Subcutaneous adipose tissue (tissue), 4 donors: ENCODE measurements around the gene ATF4. TPM values are rescaled to one million over a fixed set of nuclear protein-coding genes. Genes with fewer than 3 reads are reported as not detected.

Experiments
- CTCF ChIP-seq: fragments of 450-650 bp; IDR thresholded peaks from one replicate; pipeline ENCODE4 v1.5.1; 2016; ENCODE audit warnings: low read depth, mild to moderate bottlenecking, control low read depth, antibody characterized with exemption, moderate library complexity
- total RNA-seq, 4 donors: library from RNA; depleted of rRNA; stranded (reverse); fragments of >200 nt; gene quantifications; one replicate each; pipeline ENCODE4 v1.1.0, GENCODE V29; 2016

The ATF4 gene
- total RNA-seq, 4 donors from 2014 or later = 333 to 430 (median 399) TPM

- no peak for TF ChIP-seq CTCF
Measured at GRCh38 chr22:39568278-39568981, 48.1 kb downstream of the ATF4 start.

- TF ChIP-seq CTCF = no peak
Measured at GRCh38 chr22:39569066-39569465, 48.7 kb downstream of the ATF4 start.

- no peak for TF ChIP-seq CTCF
Measured at GRCh38 chr22:39570226-39570625, 49.9 kb downstream of the ATF4 start.

- TF ChIP-seq CTCF = no peak
Measured at GRCh38 chr22:39570665-39571064, 50.3 kb downstream of the ATF4 start, which contains the start of gene CACNA1I. TSS of gene CACNA1I (plus strand) at chr22:39570753. CDS start at chr22:39570753, 0 bp downstream.

- no peak for TF ChIP-seq CTCF
Measured at GRCh38 chr22:39571538-39571937, 51.2 kb downstream of the ATF4 start.

Other genes with a start within 250 kb of the ATF4 start
- 1,000 to 10,000 TPM; 1,287 to 1,894 (median 1,495) TPM for gene RPL3, start 200.9 kb upstream of the ATF4 start, total RNA-seq
- 10 to 100 TPM in 1 of 4 donors, 1 to 10 TPM in 3; 2.6 to 15.3 (median 3.7) TPM for gene SYNGR1, start 170.6 kb upstream of the ATF4 start, total RNA-seq
- gene TAB1, start 120.8 kb upstream of the ATF4 start, total RNA-seq = 10 to 100 TPM; 11.7 to 28.6 (median 16.0) TPM
- 10 to 100 TPM in 2 of 4 donors, 1 to 10 TPM in 2; 6.5 to 13.4 (median 10.5) TPM for gene MGAT3, start 63.5 kb upstream of the ATF4 start, total RNA-seq
- 10 to 100 TPM; 18.9 to 31.8 (median 22.0) TPM for gene MIEF1, start 18.3 kb upstream of the ATF4 start, total RNA-seq
- 100 to 1,000 TPM; 107 to 229 (median 159) TPM for gene RPS19BP1, start 12.2 kb downstream of the ATF4 start, total RNA-seq
- under 1 TPM; 0.16 to 0.57 (median 0.20) TPM for gene CACNA1I, start 50.2 kb downstream of the ATF4 start, total RNA-seq